HG02571 (cell line): Measurements from ENCODE around the gene NFRKB.
"Not testable (repeated sequence)": the region's sequence is repeated elsewhere in the genome, so short reads cannot be mapped to it uniquely, and the experiment has no call there.

Experiments used
- ATAC-seq: cut with Tn5 transposase; IDR thresholded peaks from one replicate; pipeline ENCODE4 v1.9.1; 2021; ENCODE audit warnings: mild to moderate bottlenecking, moderate library complexity; ENCODE audit not compliant: unreplicated experiment

The NFRKB gene

GRCh38 chr11:129894278-129895125, 876 bp downstream of the NFRKB start:
- ATAC-seq = no peak

- ATAC-seq = no peak
Measured at GRCh38 chr11:129888451-129888850, 6.9 kb downstream of the NFRKB start.

DNA sequence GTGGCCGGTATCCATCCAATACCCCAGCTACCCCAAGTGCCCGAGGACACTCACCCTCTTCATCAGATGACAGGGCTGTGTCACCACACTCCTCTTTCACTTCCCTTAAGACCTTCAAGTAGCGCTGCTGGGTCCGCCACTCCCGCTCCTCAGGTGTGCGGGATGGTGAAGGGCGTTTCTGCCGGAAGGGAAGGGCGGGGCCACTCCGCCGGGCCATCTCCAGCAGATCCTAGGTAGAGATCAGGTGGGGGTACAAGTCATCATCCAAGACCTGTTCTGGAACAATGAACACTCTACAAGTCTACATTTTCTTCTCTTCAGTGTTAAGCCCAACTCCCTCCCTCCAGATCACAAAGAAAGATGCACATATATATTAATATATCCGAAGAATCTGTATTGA, 10.0 kb downstream of the NFRKB start:
- ATAC-seq = no peak

GRCh38 chr11:129884581-129884980, 10.8 kb downstream of the NFRKB start:
- ATAC-seq = no peak

DNA sequence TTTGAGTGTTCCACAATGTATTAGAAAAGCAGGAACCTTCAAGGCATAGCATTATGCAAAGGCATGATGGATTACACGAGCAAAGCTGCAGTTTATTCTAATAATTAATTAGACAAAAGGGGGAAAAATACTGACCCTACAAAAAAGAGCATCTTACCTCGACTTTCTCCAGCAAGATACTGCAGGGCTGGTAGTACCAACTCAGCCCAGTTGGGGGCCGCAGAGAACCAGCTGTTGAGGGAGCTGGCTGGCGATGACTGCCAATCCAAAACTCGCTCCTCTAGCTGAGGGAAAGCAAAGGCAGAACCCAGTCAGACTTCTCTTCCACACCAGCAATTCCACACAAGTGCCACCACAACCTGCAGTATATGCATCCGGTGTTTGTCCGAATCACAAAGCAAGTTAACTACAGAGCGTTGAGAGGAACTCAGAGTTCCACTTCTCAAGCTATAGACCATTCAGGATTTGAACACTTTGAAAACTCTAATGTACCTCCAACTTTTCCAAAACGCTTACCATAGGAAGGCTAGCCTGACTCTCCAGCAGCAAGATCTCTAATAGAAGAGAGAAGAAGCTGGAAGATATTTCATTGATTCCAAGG, 13.7 kb downstream of the NFRKB start:
- ATAC-seq = no peak

GRCh38 chr11:129880311-129880710, 15.1 kb downstream of the NFRKB start:
- ATAC-seq = no peak

- no peak for ATAC-seq
Measured at GRCh38 chr11:129871914-129872313, 23.5 kb downstream of the NFRKB start.

GRCh38 chr11:129868626-129869025, 26.8 kb downstream of the NFRKB start:
- not testable (repeated sequence) for ATAC-seq

- no peak for ATAC-seq
Measured at GRCh38 chr11:129866311-129866710, 29.1 kb downstream of the NFRKB start.

DNA sequence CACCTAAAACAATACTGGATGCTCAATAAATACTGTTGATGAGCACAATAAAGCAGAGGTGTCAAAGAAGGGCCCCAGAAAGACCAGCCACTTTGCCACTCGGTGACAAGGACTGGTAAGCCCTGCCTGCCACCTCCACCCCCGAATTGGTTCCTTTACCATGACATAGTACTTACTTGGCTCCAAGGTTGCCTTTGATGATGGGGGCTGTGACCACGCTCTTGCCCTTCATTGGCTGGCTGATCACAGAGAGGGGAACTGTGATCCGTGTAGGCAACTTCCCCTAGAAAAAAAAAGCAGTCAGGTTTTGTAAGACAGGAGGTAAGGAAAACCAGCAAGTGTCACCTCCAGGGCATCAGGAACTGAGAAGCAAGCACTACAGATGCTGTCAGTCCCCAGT, 29.7 kb downstream of the NFRKB start:
- ATAC-seq = no peak

- ATAC-seq = no peak
Measured at GRCh38 chr11:129864811-129865210, 30.6 kb downstream of the NFRKB start.

DNA sequence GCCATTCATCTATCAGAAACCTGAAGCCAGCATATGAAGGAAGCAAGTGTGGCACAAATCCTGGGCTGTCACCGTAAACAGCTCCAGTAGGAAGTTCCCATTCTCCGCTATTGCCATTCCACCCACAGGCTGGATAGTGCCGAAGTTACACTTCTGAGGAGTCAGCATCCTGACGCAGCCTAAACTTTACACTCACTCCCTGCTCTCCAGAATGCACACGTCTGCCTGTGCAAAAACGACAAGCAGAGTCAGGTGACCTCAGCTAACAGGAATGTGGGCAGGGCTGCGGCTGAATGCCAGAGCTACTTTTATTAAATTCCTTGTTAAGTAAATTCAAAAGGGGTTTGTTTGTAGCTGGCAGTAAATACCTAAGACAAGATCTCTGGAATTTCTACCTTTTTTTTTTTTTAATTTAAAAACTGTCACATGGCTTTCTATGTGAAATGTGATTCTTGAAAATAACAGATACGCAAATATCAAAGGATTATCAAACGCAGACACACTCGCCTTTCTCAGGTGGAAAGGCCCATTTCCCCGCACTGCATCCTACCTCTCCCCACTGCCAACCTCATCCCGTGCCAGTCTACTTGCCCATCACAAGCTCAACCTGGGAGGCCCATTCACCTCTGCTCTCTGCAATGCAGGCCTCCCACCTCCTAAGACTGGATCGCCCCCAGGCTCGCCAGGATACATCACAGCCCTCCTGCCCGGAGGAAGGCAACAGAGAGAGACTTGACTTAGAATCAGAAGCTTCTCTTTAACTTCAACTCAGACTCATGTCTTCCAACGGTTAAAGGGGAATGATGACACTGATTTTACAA, 33.5 kb downstream of the NFRKB start:
- ATAC-seq = no peak

- no peak for ATAC-seq
Measured at GRCh38 chr11:129856036-129856435, 39.3 kb downstream of the NFRKB start.

GRCh38 chr11:129855086-129855485, 40.3 kb downstream of the NFRKB start:
- ATAC-seq = no peak

DNA sequence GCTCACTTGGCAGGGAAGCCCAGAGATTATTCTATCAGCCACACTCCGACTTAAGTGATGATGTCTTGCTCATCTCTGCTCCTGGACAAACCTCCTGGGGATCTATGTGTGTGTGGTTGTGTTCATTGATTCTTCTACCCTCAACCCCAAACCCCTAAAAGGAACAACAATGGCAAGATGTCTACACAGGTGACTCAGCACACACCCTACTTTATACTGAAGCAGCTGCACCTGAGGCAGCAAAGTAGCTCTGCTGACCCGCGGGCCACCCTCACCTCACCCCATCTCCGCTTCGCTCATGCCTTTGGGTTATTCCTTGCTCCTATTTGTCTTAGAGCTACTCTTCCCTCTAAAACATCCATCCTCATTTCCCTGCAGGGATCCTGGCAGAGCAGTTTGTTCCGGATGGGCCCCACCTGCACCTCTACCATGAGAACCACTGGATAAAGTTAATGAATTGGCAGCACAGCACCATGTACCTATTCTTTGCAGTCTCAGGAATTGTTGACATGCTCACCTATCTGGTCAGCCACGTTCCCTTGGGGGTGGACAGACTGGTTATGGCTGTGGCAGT, 41.1 kb downstream of the NFRKB start:
- no peak for ATAC-seq

- ATAC-seq = no peak
Measured at GRCh38 chr11:129853518-129854231, 41.7 kb downstream of the NFRKB start.

DNA sequence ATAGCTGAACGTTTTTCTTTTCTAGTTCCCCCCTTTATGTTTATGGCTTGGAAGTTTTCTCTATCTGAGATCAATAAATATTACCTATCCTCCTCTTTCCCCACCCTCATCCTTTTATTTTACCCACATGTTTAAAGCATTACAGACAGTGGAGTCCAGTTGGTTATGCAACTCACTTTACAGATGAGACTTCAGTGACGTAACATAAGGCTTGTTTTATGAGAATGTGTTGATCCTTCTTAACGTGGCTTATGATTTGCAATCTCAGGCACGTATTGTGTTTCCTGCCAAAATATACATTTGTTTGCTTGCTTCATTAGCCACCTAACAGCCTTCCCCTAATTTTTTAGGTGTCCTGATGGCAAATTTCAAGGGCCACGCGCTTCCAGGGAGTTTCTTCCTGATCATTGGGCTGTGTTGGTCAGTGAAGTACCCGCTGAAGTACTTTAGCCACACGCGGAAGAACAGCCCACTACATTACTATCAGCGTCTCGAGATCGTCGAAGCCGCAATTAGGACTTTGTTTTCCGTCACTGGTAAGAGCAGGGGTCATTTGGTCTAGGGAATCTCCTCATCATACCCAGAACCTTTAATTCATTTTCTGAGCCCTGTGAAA, 43.1 kb downstream of the NFRKB start:
- ATAC-seq = no peak

DNA sequence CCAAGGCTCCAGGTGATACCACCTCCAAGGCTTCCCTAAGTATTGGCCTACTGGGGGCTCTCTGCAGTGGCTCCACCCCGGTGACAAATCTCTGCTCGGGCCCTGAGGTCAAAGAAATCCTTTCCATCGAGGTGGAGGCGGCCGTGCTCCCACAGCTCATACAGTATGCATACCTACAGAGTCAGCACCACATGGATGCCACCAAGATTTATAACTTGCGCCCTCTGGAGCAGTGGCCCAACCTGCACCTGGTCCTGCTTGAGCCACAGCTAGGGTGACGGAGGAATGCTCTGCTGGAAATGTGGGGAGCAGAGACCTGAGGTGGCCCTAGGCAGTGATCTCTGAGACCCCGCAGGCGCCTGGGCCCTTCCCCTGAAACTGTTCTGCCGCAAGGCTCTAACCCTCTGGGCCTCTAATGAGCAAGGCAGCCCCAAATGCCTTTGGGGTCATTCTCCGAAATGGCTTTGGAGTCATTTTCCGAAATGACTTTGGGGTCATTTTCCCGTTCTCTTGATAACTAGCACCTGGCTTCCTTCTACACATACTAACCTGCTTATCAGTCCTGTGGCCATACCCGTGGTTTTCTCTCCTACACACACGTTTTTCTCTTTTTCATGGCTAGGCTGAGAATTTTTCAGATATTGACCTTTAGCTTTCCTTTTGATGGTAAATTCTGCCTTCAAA, 45.8 kb downstream of the NFRKB start:
- no peak for ATAC-seq

DNA sequence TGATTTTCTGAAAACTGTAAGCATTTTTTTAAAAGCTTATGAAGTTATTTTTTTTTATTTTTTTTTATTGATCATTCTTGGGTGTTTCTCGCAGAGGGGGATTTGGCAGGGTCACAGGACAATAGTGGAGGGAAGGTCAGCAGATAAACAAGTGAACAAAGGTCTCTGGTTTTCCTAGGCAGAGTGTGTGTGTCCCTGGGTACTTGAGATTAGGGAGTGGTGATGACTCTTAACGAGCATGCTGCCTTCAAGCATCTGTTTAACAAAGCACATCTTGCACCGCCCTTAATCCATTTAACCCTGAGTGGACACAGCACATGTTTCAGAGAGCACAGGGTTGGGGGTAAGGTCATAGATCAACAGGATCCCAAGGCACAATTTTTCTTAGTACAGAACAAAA, 48.0 kb downstream of the NFRKB start:
- ATAC-seq = not testable (repeated sequence)
